ENCODE data around the gene ARHGEF10L.

Gene ARHGEF10L

GRCh38 chr1:17696417-17697301, 157.2 kb downstream of the ARHGEF10L start:
- in situ Hi-C loops (cut with HindIII; ENCODE audit: low sequenced_read_pairs): no loop called here

- in situ Hi-C loops (cut with HindIII; ENCODE audit: low sequenced_read_pairs): no loop called here
Measured at GRCh38 chr1:17697458-17697857, 158.0 kb downstream of the ARHGEF10L start.

- in situ Hi-C loops (cut with HindIII; ENCODE audit: low sequenced_read_pairs): no loop called here
Measured at GRCh38 chr1:17699581-17699980, 160.1 kb downstream of the ARHGEF10L start.

- in situ Hi-C loops (cut with HindIII; ENCODE audit: low sequenced_read_pairs): no loop called here
Measured at GRCh38 chr1:17700945-17701810, 161.7 kb downstream of the ARHGEF10L start.

- in situ Hi-C loops (cut with HindIII; ENCODE audit: low sequenced_read_pairs): no loop called here
Measured at GRCh38 chr1:17704176-17704575, 164.7 kb downstream of the ARHGEF10L start.

- in situ Hi-C loops (cut with HindIII; ENCODE audit: low sequenced_read_pairs): no loop called here
Measured at GRCh38 chr1:17706445-17706844, 166.9 kb downstream of the ARHGEF10L start.

GRCh38 chr1:17709981-17710380, 170.5 kb downstream of the ARHGEF10L start:
- in situ Hi-C loops (cut with HindIII; ENCODE audit: low sequenced_read_pairs): loop anchor here (5.0 kb wide), 1 partner anchor 67 kb away; no protein-coding TSS in a partner anchor

- in situ Hi-C loops (cut with HindIII; ENCODE audit: low sequenced_read_pairs): loop anchor here (5.0 kb wide), 1 partner anchor 66 kb away; no protein-coding TSS in a partner anchor
Measured at GRCh38 chr1:17710889-17711576, 171.5 kb downstream of the ARHGEF10L start.

GRCh38 chr1:17711577-17711910, 172.0 kb downstream of the ARHGEF10L start:
- in situ Hi-C loops (cut with HindIII; ENCODE audit: low sequenced_read_pairs): loop anchor here (5.0 kb wide), 1 partner anchor 66 kb away; no protein-coding TSS in a partner anchor

GRCh38 chr1:17711941-17712340, 172.4 kb downstream of the ARHGEF10L start:
- in situ Hi-C loops (cut with HindIII; ENCODE audit: low sequenced_read_pairs): loop anchor here (5.0 kb wide), 1 partner anchor 65 kb away; no protein-coding TSS in a partner anchor

GRCh38 chr1:17713993-17714392, 174.5 kb downstream of the ARHGEF10L start:
- in situ Hi-C loops (cut with HindIII; ENCODE audit: low sequenced_read_pairs): loop anchor here (5.0 kb wide), 1 partner anchor 63 kb away; no protein-coding TSS in a partner anchor

- in situ Hi-C loops (cut with HindIII; ENCODE audit: low sequenced_read_pairs): no loop called here
Measured at GRCh38 chr1:17717594-17718535, 178.4 kb downstream of the ARHGEF10L start.

GRCh38 chr1:17719874-17720273, 180.4 kb downstream of the ARHGEF10L start:
- in situ Hi-C loops (cut with HindIII; ENCODE audit: low sequenced_read_pairs): no loop called here

GRCh38 chr1:17721444-17721843, 181.9 kb downstream of the ARHGEF10L start:
- in situ Hi-C loops (cut with HindIII; ENCODE audit: low sequenced_read_pairs): no loop called here

GRCh38 chr1:17723684-17724083, 184.2 kb downstream of the ARHGEF10L start:
- in situ Hi-C loops (cut with HindIII; ENCODE audit: low sequenced_read_pairs): no loop called here

GRCh38 chr1:17724150-17724549, 184.7 kb downstream of the ARHGEF10L start:
- in situ Hi-C loops (cut with HindIII; ENCODE audit: low sequenced_read_pairs): no loop called here

- in situ Hi-C loops (cut with HindIII; ENCODE audit: low sequenced_read_pairs): no loop called here
Measured at GRCh38 chr1:17725084-17725719, 185.7 kb downstream of the ARHGEF10L start.

GRCh38 chr1:17725811-17726582, 186.5 kb downstream of the ARHGEF10L start:
- in situ Hi-C loops (cut with HindIII; ENCODE audit: low sequenced_read_pairs): no loop called here
